HUDEP-2 (cell line): ENCODE results near the gene PATZ1.
"Not testable (repeated sequence)": the region's sequence is repeated elsewhere in the genome, so short reads cannot be mapped to it uniquely, and the experiment has no call there.

Experiments
- DNase-seq, 76 experiments: peaks; one replicate each; lab custom pipeline; 2025; ENCODE audit not compliant: unreplicated experiment in 76 of 76; lab: John Stamatoyannopoulos, UW

PATZ1 gene

GRCh38 chr22:31314220-31314619 is 31.9 kb downstream of the PATZ1 start:
- not testable (repeated sequence) for DNase-seq

GRCh38 chr22:31313366-31314147 is 32.6 kb downstream of the PATZ1 start:
- DNase-seq, result peak in 43 of 76 experiments; percentile 1 to 63 (median 25)

- DNase-seq, result no peak
Measured at GRCh38 chr22:31308181-31308580, 38.0 kb downstream of the PATZ1 start.

- DNase-seq, result no peak
Measured at GRCh38 chr22:31305194-31305593, 41.0 kb downstream of the PATZ1 start.

GRCh38 chr22:31302537-31302936 is 43.6 kb downstream of the PATZ1 start:
- DNase-seq, result no peak

GRCh38 chr22:31302006-31302405 is 44.1 kb downstream of the PATZ1 start:
- no peak for DNase-seq

- DNase-seq, result no peak
Measured at GRCh38 chr22:31300896-31301295, 45.2 kb downstream of the PATZ1 start.

GRCh38 chr22:31295831-31296657 is 50.1 kb downstream of the PATZ1 start:
- no peak for DNase-seq

GRCh38 chr22:31295360-31295759 is 50.8 kb downstream of the PATZ1 start:
- no peak for DNase-seq

- DNase-seq, result peak in 74 of 76 experiments; percentile 44 to 90 (median 76)
Measured at GRCh38 chr22:31292236-31292989, 53.7 kb downstream of the PATZ1 start, which contains the start of gene PIK3IP1. Gene PIK3IP1, minus strand, starts transcription at chr22:31292488. Its CDS starts 144 bp downstream, at chr22:31292344.

GRCh38 chr22:31291481-31292235 is 54.5 kb downstream of the PATZ1 start:
- peak in 14 of 76 experiments; percentile 4 to 49 (median 28) for DNase-seq

GRCh38 chr22:31290494-31291471 is 55.4 kb downstream of the PATZ1 start:
- peak in 73 of 76 experiments; percentile 15 to 91 (median 78) for DNase-seq

- DNase-seq, result no peak
Measured at GRCh38 chr22:31289344-31289743, 56.8 kb downstream of the PATZ1 start.

GRCh38 chr22:31288496-31289240 is 57.5 kb downstream of the PATZ1 start:
- no peak for DNase-seq

- no peak for DNase-seq
Measured at GRCh38 chr22:31287818-31288495, 58.2 kb downstream of the PATZ1 start.

GRCh38 chr22:31286360-31287255 is 59.5 kb downstream of the PATZ1 start:
- no peak for DNase-seq
